HG03439 (cell line): ENCODE measurements around the gene COL7A1.
A peak's percentile ranks its signal among the peaks of the same experiment; 100 is the strongest.
"Not testable (repeated sequence)": the region's sequence is repeated elsewhere in the genome, so short reads cannot be mapped to it uniquely, and the experiment has no call there.

ENCODE experiments used
- ATAC-seq: cut with Tn5 transposase; IDR thresholded peaks from one replicate; pipeline ENCODE4 v1.9.1; 2021; ENCODE audit warnings: mild to moderate bottlenecking, moderate library complexity; ENCODE audit not compliant: unreplicated experiment

The COL7A1 gene

DNA sequence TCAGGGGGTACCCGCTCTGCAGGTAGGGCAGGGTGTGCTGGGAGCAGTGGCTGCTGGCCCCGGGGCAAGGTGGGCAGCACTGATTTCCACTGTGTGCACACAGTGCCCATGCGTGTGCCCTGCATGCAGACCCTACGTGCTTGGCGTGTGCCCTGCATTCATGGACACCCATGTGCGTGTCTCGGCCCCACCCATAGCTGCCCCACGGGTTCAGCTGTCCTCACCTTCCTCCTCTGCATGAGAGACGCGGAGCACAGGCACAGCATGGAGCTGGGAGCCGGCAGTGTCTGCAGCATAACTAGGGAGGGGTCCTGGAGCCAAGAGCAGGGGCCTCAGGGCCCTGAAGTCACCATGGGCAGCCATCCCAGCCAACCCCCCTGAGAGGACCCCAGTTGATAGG, 29.9 kb downstream of the COL7A1 start:
- no peak for ATAC-seq

DNA sequence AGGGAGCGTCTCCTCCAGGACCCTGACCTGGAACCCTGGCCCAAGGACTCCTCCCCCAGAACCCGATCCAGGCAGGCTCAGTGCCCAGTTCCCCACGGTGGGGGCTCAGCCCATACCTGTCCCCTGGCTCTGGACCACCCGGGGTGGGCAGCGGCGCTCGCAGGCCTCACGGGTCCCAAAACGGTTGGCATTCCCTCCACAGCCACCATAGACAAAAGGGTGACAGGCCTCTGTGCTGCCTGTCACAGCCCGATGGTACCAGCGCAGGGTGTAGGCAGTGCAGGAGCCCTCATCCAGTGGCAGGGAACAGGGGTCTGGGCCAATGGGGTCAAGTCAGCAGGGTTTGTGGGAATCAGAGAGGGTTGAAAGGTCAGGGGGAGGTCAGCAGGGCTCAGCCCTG, 30.5 kb downstream of the COL7A1 start:
- no peak for ATAC-seq

DNA sequence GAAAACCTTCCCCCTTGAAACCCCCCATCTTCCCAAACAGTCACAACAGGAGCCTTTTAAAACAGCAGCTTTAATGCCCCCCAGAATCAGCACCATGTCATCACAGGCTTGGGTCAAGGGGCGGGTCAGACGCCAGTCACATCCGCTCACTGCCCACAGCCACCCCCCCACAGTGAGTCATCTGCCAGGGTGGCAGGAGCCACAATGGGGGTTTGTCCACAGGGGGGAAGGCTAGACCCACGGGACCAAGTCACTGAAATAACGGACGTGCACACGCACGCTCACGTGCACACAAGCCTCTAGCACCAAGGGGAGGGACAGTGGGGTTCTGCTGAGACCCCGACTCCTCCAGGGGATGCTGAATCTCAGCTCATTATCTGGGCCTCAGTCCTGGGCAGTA, 31.1 kb downstream of the COL7A1 start:
- ATAC-seq: no peak

DNA sequence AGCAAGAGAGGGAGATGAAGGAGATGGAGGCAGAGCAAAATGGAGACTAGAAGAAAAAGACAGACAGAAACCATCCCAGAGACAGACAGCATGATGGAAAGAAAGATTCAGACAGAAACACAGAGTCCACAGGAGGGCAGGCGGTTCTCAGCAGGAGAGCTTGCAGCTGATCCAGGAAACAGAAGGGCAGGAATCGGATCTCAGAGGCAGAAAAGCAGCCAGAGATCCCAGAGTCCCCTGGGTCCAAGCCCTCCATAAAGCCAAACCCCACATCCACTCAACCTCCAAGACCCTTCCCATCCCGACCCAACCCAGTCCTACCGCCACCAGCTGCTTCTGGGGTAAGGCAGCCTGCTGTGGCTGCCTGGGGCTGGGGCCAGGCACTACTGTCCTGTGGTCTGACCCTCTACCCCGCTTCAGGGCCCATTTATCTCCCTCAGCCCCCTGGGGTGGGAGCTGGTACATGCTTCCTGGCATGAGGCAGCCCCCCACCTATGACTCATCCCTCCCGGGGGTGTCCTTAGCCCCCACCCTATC, 31.7 kb downstream of the COL7A1 start, which contains the start of gene UCN2:
UCN2 (minus strand) TSS at position 400 of the 537 bp plus-strand sequence. CDS start 657 bp downstream, outside the sequence.
- ATAC-seq: no peak

DNA sequence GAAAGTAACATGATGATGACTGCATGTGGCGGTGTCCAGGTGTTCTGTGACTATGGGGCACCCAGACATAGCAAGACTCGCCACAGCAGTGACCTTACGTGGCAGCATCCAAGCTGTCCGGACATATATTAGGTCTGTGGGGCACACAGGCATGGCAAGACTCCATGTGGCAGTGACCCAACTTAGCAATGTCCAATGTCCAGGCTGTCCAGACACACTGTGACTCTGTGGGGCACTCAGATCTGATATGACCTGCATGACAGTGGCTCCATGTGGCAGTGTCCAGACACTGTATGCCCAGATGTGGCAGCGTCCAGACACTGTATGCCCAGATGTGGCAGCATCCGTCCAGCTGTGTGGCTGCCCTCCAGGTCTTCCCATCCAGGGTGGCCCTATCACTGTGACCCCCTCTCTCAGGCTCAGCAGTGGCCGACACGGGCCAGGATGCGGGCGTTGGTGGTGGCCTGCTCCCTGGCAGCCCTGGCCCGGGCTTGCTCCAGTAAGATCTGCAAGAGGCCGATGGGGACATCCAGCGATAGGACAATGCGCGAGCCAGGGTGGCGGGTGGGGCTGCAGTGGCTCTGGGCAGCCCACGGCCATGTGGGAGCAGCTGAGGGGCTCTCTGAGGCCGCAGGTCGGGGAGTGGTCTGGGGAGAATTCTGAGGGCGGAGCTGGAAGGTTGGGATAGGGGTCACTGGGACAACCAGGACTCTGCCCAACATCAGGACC, 32.6 kb downstream of the COL7A1 start:
- ATAC-seq: no peak

DNA sequence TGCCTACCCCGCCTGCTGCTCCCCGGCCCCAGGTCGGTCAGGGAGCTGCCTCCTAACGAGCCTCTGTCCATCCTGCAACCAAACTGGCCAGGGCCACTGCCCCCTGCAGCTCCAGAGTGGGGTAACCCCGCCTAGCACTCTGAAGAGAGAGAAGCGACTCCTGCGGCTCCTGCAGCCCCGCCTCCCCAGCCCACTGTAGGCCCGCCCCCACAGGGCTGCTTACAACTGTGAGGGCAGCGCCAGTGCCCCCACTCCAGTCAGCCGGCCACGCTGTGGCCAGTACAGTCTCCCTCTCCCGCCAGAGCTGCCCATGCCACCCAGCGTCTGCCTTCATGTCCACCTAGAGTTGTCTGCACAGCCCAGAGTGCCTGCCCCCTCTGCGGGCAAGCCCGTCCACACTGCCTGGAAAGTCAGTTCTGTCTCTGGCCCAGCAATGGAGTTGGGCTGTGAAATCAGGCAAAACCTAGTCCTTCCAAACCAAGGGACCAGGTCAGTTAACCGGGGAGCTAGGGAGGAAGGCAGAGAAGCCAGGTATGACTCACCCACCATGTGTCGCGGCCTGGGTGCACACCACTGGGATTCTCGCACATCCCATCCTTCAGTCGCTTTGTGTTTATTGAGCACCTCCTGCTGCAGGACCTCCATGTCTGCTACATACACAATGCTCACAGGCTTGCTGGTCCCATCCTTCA, 33.9 kb downstream of the COL7A1 start:
- no peak for ATAC-seq

DNA sequence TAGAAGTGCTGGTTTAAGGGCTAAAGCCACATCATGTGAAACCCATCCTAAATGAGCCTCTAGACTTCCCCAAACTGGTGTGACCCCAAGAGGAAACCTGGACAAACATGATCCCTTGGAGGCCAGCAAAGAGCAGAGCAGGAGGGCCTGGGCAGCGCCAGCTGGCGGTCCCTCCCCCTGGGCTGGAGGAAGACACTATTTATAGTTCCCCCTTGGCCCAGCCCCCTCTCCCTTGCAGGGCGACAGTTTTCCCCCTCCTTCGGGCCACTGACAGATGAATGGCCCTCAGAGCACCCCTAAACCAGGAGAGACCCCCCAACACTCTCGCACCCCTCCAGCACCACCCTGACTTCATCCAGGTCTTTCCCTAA, 34.5 kb downstream of the COL7A1 start:
- ATAC-seq: no peak

DNA sequence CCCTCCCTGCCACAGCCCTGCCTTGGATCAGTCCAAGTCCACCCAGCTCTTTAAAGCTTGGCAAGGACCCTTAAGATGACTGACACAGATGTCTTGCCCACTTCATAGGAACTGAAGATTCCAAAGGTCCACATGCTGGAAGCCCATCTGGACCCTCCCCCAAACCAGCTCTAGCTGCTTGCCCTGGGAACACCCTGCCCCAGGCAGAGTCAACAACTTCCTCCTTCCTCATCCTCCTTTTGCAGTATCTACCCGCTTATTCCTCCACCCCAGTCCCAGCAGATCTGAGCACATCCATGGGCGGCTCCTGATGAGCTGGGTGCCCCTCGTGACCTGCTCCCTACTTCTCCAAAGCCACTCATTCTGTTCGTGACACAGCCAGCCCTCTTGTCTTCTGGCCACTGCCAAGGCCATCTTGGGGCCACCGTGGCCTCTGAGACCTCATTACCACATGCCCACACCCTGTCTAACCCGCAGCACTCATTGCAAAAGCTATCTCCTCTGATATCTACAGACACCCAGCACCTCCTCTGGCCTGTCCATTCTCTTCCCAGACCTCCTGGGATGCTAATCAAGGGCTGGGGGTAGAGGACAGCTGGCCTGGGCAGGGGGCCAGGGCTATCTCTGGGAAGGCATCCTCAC, 36.5 kb downstream of the COL7A1 start:
- no peak for ATAC-seq

DNA sequence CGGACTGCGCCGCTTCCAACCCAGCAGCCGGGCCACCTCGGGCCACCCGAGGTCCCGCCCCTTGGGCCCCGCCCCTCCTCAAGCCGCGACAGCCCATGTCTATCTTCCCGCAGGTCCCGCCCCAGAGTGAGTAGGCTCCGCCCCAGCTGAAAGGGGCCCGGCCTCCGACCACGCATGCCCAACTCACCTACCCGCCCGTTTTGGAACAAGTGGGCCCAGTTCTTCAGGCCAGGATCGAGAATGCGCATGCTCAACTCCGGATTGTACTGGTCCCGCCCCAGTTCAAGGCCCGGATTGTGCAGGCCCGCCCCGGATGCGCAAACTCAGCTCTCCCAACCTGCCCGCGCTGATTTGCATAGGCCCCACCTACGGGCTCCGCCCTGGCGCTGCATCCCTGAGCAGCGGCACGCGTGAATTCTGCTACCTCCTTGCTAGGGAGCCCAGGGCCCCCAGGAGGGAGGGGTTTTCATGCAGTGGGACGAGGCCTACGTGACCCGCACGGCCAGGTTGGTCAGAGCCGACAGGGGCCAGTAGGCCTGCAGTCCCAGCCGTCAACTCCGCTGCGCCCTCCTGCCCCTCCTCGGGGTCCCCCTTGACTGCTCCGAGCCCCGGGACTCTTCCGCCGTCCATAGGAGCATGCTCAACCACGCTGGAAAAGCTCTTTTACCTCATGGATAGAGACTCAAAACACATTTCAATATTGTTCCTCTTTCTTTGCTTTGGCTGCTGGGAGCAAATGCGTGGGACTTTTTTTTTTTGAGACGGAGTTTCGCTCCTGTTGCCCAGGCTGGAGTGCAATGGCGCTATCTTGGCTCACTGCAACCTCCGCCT, 38.1 kb downstream of the COL7A1 start, which contains the start of gene PFKFB4:
PFKFB4 (minus strand) TSS at position 8 of the 831 bp plus-strand sequence. CDS start 26 bp downstream, outside the sequence.
- peak; percentile 83 for ATAC-seq

DNA sequence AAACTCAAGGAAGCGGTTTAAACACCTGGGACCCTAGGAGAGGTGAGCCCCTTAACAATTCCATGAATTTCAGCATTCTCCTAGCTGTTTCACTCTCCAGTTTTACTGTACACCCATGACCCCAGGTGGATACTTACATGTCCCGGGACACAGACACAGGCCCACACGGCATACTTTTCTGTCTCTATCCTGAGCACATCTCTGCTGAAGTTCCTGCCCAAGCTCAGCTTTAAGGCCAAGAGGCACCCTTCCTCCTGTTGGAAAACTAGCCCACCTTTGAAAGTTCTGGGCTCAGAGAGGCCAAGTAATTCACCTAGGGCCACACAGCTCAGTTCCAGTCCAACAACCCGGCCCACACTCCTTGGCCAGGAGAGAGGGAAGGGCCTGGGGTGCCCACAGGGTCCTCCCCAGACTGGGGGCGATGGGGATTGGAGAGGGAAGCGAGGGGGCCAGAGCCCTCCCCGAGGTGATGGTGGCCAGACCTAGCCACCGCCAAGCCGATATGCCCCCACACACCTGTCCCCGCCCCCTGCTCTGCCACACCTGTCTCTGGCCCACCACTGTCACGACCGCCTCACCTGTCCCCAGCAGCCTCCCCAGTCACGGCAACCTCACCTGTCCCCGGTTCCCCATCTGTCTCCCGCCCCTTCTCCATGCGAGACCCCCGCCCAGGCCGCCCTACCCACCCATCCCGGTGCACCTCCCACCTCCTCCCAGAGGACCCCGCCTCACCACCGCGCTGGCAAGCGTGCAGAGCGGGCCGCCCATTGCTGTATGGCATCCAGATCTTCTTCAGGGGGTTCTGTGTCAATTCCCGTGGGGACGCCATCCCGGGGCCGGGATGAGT, 39.0 kb downstream of the COL7A1 start:
- ATAC-seq: no peak

DNA sequence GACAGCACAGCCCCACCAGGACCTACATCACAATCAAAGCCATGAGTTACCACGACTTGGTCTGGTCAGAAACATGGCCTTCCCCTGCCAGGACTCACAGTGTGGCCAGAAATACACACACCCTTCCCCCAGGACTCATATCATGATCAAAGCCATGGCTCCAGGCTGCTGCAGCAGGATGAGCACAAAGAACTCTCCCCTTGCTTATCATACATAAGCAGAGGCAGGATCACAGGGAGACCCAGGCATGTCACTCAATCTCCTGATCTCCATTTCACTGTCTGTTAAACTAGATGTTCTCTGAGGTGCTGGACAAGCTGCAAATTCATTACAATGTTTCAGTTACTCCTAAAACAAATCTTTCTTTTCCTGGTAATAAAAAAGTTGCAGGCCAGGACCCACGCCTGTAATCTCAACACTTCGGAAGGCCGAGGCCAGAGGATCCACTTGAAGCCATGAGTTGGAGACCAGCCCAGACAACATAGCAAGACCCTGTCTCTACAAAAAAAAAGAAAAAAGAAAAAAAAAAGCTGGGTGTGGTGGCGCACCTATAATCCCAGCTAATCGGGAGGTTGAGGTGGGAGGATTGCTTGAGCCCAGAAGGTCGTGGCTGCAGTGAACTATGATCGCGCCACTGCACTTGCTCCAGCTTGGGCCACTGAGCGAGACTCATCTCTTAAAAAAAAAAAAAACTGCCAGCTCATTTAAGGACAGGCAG, 39.7 kb downstream of the COL7A1 start:
- ATAC-seq: no peak

DNA sequence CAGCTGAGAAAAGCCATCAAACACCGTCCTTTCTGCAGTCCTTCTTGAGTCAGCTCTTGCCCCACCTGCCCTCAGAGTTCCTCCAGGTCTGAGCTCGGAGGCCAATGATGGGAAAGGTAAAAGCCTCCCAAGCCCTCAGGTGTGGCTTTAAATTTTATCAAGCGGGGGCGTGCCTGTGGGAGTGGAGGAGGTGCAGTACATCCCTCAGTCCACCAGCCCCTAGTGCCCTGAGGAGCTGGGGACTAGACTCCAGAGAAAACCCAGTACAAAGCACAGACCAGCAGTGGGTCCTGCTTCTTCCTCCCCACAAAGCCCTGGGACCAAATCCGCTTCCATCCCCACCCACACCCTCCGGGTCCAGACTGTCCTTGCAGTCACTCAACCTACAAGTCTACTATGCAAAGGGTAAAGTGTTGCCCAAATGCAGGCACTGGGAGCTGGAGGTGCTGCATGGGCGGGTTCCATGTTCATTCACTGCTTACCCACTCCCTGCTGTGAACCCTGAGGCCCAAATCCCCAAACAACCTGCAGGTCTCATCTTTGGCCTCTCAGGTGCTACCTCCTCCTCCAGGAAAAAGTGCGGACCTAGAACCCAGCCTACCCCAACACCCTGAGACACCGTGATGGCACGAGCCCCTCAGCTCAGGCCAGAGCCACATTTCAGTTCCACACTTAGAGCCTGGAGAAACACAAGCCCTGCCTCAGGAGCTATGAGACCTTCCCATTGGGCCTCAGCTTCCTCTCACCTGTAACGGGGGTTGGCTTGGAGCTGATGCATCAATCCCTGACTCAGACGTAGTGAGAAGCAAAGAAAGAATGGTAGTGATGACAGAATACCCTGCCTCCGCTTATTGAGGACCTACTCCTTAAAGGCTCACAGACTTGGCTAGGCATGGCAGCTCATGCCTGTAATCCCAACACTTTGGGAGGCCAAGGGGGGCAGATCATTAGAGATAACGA, 41.0 kb downstream of the COL7A1 start:
- no peak for ATAC-seq

DNA sequence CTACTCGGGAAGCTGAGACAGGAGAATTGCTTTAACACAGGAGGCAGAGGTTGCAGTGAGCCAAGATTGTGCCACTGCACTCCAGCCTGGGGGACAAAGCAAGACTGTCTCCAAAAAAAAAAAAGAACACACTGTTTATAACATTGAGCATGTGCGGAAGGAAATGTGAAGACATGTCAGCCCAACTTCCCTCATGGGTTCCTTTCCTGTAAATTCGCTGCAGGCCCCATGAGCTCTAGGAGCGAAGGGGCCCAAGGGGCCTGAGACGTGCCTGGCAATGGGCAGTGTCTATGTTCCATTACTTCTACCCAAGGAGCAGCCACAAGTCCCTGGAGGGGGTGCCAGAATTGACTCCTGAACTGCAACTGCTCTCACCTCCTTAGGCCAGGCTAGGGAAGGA, 41.8 kb downstream of the COL7A1 start:
- ATAC-seq: no peak

DNA sequence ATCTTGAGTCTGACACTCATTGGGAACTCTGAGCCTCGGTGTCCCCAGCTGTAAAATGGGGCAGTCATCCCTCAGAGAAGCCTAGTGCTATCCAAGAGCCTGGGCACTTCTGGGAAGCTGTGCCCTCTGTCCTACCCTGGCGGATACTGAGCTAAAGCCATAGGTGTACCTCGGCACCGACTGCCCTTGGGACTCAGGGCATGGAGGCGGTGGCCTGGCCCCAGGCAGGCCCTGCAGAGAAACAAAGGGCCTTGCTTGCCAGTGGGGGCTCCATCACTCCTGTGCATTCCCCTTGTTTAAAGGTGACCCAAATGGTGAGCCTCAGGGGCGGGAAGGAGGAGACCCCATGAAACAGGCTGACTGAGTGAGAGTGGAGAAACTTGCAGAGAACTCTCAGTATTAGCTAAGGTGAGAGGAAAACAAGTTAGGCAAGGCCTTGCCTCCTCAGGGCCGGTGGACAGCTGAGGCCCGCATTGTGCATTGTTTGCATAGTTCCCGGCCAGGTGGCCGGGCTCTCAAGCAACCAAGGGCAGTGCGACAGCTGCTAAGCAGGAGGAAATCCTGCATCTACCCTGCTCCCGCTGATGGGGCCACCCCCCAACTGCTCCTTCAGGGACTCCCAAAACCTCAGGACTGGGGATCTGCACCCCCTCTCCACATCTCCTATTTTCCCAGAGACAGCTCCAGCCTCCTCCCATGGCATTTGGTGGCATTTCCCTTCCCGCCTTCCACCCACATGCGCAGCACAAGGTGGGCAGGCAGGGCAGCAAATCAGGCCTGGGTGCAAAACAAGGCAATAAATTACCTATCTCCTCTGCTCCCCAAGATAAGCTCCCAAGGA, 42.8 kb downstream of the COL7A1 start:
- ATAC-seq: no peak

DNA sequence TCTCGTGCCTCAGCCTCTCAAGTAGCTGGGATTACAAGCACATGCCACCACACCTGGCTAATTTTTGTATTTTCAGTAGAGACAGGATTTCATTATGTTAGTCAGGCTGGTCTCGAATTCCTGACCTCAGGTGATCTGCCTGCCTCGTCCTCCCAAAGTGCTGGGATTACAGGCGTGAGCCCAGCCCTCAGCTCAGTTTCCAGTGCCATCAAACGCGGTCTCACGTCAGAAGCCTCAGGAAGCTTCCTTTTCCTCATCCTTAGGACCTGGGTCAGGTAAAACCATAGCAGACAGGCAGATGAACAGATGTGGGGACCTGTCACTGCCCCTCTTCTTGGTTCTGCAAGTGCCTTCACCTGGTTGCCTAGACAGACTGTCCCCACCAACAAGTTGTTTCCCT, 43.5 kb downstream of the COL7A1 start:
- not testable (repeated sequence) for ATAC-seq

DNA sequence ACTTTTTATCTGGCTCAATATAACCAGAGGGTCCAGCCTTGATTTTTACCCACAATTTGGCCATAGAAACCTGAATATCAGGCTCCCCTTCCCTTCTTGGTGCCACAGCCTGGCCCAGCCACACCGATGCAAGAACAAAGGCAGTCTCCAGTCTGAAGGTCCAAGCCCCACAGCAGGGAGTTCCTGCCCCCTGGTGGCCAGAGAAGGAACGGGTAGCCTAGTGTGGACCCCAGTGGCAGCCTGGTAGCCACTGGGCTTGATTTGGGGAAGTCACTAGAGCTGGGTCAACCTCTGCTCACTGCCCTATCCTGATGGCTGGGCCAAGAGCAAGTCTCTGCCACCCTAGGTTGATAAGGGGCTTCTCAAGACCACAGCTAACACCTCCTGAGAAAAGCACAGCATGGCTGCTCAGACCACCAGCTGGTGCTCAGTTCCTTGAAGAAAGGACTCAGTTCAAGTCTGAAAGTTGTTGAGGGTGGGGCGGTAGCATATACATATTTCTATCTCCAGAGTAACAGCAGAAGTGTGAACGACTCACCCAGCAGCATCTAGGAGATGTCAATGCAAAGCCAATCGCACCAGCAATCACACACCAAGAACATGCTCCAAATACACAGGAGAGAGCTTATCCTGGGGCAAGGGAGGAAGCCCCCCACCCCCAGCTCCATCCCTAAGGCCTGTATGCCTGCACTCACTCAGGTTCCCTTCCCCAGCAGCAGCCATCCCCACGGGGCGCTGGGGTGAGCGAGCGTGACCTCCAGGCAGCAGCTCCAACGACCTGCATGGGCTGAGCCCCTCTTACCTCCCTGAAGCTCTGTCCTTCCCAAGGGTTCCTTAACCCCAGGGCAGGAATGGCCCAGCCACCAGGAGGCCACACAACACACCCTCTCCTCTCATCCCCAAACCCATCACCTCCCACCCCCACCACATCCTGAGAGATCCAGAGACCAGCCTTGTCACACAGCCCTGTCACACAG, 46.1 kb downstream of the COL7A1 start:
- peak; percentile 60 for ATAC-seq
